ENCODE measurements around the gene NRXN3. TPM values are rescaled to one million over a fixed set of nuclear protein-coding genes. Genes with fewer than 3 reads are reported as not detected.

NRXN3 gene
- total and polyA plus RNA-seq, 2 of the 4 experiments (the other 2 are of a cell fraction), result 4.8 to 25.1 TPM

DNA sequence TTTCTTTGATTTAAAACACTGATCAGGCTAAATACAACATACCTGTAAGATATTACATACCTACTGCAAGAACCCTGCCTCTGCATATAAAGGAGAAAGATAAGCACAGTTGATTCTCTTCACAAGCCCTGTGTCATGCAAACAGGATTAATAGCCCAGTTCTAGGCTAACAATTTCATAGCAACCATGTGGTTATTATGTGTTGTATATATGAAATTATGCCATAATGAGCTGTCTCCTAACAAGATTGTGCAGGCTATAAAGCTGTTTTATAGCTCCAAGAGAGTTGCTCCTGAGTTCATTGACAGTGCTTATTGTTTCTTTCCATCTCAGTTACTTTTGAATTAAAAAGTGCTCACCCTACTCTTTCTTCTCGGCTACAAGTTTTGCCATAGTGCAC is 1431.9 kb downstream of the NRXN3 start:
- Histone ChIP-seq H2BK5ac (ENCODE audit: low read depth, low read length, poor library complexity, severe bottlenecking) (no peak overlapping the region), H3K79me1 (ENCODE audit: low read depth in 1 of 2, low read length in 2 of 2) (no peaks in the 10 kb centered on the region), H3K27ac (ENCODE audit: insufficient read depth, low read length) (no peak overlapping the region), H3K4me1 (ENCODE audit: control insufficient read depth, insufficient read depth, low read length) (no peaks in the 10 kb centered on the region; the same call in 1 of the 2 replicates), H3K9me1 (ENCODE audit: insufficient read depth, low read length) (no peaks in the 10 kb centered on the region; the same call in 1 of the 2 replicates), H3K9ac (ENCODE audit: low read depth, low read length) (no peak overlapping the region), H2BK20ac (ENCODE audit: low read depth, low read length) (no peak overlapping the region), H3K4me3 (ENCODE audit: insufficient read depth, low read depth, low read length) (no peak overlapping the region), H3K23ac (ENCODE audit: low read depth, low read length) (no peak overlapping the region), H4K91ac (ENCODE audit: insufficient read depth, low read depth, low read length) (no peak overlapping the region), H2AFZ (replicated peaks; ENCODE audit: low read length, poor library complexity) (no peak overlapping the region), H3K18ac (ENCODE audit: low read depth, low read length) (no peak overlapping the region), H3K4ac (ENCODE audit: low read depth, low read length) (no peak overlapping the region), H2AK5ac (ENCODE audit: low read depth, low read length) (no peak overlapping the region), H3K9me3 (ENCODE audit: control insufficient read depth, insufficient read depth, low read length) (no peaks in the 10 kb centered on the region), H4K8ac (ENCODE audit: low read depth in 2 of 2, low read length in 2 of 2) (no peak overlapping the region), H2BK120ac (ENCODE audit: low read depth, low read length) (no peak overlapping the region), H3K36me3 (ENCODE audit: control insufficient read depth, insufficient read depth, low read length) (no peaks in the 10 kb centered on the region), H3K14ac (replicated peaks; ENCODE audit: low read depth, low read length) (no peak overlapping the region), H3K4me2 (ENCODE audit: low read depth, low read length) (no peak overlapping the region), H3K27me3 (ENCODE audit: control insufficient read depth, insufficient read depth, low read length) (no peaks in the 10 kb centered on the region), H2BK15ac (ENCODE audit: low read depth, low read length) (no peak overlapping the region), H2AK9ac (replicated peaks; ENCODE audit: low read depth, low read length, poor library complexity) (no peak overlapping the region), H4K20me1 (ENCODE audit: insufficient read depth, low read length) (no peaks in the 10 kb centered on the region), H3K56ac (ENCODE audit: extremely low read depth, insufficient read depth, low read length) (no peak overlapping the region), H4K5ac (ENCODE audit: low read depth, low read length) (no peak overlapping the region)
- in situ Hi-C loops (cut with MboI; ENCODE audit: low sequenced_read_pairs) (no loop called here), intact Hi-C loops (cut with micrococcal nuclease) (no loop called here), dilution Hi-C loops (cut with HindIII; ENCODE audit: low sequenced_read_pairs, unreplicated experiment) (no loop called here)
- ChIA-PET POLR2A (ENCODE audit: unreplicated experiment) (no interaction called here), CTCF (interaction anchor here (0.6 to 0.9 kb wide), 3 partner anchors 15 to 1247 kb away, joined by 3 read pairs; no protein-coding TSS in a partner anchor)
- WGBS, 2 experiments (ENCODE audit: extremely low coverage in 2 of 2, insufficient read length in 1 of 2), result no CpG with 5 or more reads among the region's 1 CpG
- ATAC-seq (ENCODE audit: low read depth) (no peak), DNase-seq (no peak)
- BruUV-seq (replicated peaks), result no TSS peak
- no peak for TF ChIP-seq BHLHE40 (IDR thresholded peaks at IDR 0.05; ENCODE audit: low read depth, low read length)
- no peak for TF ChIP-seq MAFK (IDR thresholded peaks at IDR 0.05; ENCODE audit: low read depth, low read length)
- TF ChIP-seq POLR2A (IDR thresholded peaks at IDR 0.05; ENCODE audit: low read depth, low read length), result no peak
- TF ChIP-seq, protein P1, sequence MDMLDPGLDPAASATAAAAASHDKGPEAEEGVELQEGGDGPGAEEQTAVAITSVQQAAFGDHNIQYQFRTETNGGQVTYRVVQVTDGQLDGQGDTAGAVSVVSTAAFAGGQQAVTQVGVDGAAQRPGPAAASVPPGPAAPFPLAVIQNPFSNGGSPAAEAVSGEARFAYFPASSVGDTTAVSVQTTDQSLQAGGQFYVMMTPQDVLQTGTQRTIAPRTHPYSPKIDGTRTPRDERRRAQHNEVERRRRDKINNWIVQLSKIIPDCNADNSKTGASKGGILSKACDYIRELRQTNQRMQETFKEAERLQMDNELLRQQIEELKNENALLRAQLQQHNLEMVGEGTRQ (IDR thresholded peaks at IDR 0.05; ENCODE audit: low read depth, low read length), result no peak
- no peak for TF ChIP-seq CHD1 (IDR thresholded peaks at IDR 0.05; ENCODE audit: low read depth, low read length)

Measured in IMR-90 (cell line).